MM.1S (cell line): ENCODE results near the gene ABHD15.

Experiments used
- DNase-seq: peaks from one replicate; pipeline ENCODE4 v3.0.0-alpha.2; 2015
- H2AFZ ChIP-seq: fragments of 300-600 bp; sonication (generic); 2 replicates; pipeline ENCODE4 v1.6.0; 2016; ENCODE audit warnings: antibody characterized with exemption, low read length
- H3F3A ChIP-seq: fragments of 300-600 bp; sonication (generic); 2 replicates; pipeline ENCODE4 v1.6.1; 2016; ENCODE audit warnings: mild to moderate bottlenecking, antibody characterized with exemption, low read length, moderate library complexity, mixed read lengths; ENCODE audit not compliant: insufficient read depth
- H3K27ac ChIP-seq: fragments of 300-600 bp; sonication (generic); 2 replicates; pipeline ENCODE4 v1.5.1; 2016; ENCODE audit warnings: mild to moderate bottlenecking, low read length
- H3K27me3 ChIP-seq: fragments of 300-600 bp; sonication (generic); replicated peaks from 2 replicates; pipeline ENCODE4 v1.6.0; 2016; ENCODE audit warnings: low read length; ENCODE audit not compliant: insufficient read depth
- H3K36me3 ChIP-seq: fragments of 300-600 bp; sonication (generic); replicated peaks from 2 replicates; pipeline ENCODE4 v1.6.1; 2016; ENCODE audit warnings: mild to moderate bottlenecking, low read length, mixed read lengths; ENCODE audit not compliant: insufficient read depth
- H3K4me1 ChIP-seq: fragments of 300-600 bp; sonication (generic); 2 replicates; pipeline ENCODE4 v1.6.1; 2016; ENCODE audit warnings: low read length, mixed read lengths
- H3K4me2 ChIP-seq: fragments of 300-600 bp; sonication (generic); 2 replicates; pipeline ENCODE4 v1.6.0; 2016; ENCODE audit warnings: low read depth, low read length
- H3K4me3 ChIP-seq: fragments of 300-600 bp; sonication (generic); 2 replicates; pipeline ENCODE4 v1.5.1; 2016; ENCODE audit warnings: low read length, mixed read lengths
- H3K79me2 ChIP-seq: fragments of 300-600 bp; sonication (generic); 2 replicates; pipeline ENCODE4 v1.6.1; 2016; ENCODE audit warnings: mixed run types, low read length, mixed read lengths
- H3K9ac ChIP-seq: fragments of 300-600 bp; sonication (generic); 2 replicates; pipeline ENCODE4 v1.6.1; 2016; ENCODE audit warnings: low read length, mixed read lengths
- H3K9me2 ChIP-seq: fragments of 300-600 bp; sonication (generic); replicated peaks from 2 replicates; pipeline ENCODE4 v1.6.1; 2016; ENCODE audit warnings: mild to moderate bottlenecking, low read length, mixed read lengths; ENCODE audit not compliant: insufficient read depth
- H3K9me3 ChIP-seq: fragments of 300-600 bp; sonication (generic); replicated peaks from 2 replicates; pipeline ENCODE4 v1.6.1; 2016; ENCODE audit warnings: mild to moderate bottlenecking, low read length, mixed read lengths; ENCODE audit not compliant: insufficient read depth
- H4K20me1 ChIP-seq: fragments of 300-600 bp; sonication (generic); 2 replicates; pipeline ENCODE4 v1.6.1; 2016; ENCODE audit warnings: mild to moderate bottlenecking, low read length, moderate library complexity, mixed read lengths; ENCODE audit not compliant: insufficient read depth
- EZH2 ChIP-seq: fragments of 300-600 bp; sonication (generic); optimal IDR thresholded peaks from 2 replicates; pipeline ENCODE3; 2017; ENCODE audit warnings: low read depth, mild to moderate bottlenecking, antibody characterized with exemption, low read length, mixed read lengths
- EZH2phosphoT487 ChIP-seq: fragments of 300-600 bp; sonication (generic); IDR thresholded peaks from 2 replicates; pipeline ENCODE4 v1.6.1; 2018; ENCODE audit warnings: antibody characterized with exemption, low read length
- TF ChIP-seq, protein P1 (sequence below): fragments of 300-600 bp; sonication (generic); IDR thresholded peaks from 2 replicates; pipeline ENCODE4 v1.5.1; 2016; ENCODE audit warnings: antibody characterized with exemption, low read length, mixed read lengths

ABHD15 gene

DNA sequence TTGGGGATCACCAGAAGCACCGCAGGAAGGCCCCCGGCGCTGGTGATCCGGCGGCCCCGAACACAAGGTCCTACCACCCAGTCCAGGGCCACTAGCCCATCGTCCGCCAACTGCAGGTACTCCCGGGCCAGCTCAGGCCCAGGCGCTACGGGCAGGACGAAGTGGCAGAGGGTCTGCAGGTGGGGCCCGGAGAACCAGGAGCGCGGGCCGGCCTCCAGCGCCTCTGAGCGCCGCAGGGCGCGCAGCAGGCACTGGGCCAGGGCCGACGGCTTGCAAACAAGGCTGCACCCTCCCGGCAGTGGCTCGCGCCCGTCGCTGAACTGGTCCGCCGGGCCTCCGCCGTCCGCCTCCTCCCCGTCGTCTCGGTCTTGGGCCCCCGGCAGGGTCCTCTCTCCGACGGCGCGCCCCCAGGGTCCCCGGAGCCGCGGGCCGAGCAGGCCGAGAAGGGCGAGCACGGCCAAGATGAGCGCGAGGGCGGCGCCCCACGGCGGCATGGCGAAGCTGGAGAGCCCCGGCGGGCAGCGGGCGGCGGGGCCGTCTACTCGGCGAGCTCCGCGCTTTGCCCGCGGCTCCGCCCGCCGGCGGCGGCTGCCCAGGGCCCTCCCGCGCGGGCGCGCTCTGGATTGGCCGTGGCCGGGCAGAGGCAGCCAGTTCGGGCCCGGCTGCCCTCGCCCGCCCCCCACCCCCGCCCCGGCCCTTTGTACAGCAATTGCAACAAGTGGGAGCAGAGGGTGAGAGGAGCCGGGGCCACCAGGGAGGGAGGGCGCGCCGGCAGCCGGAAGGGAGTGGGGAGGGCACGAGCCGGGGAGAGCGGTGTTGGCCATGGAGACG is at the start of gene ABHD15:
ABHD15 (minus strand) TSS at position 565 of the 831 bp plus-strand sequence; CDS start at position 494, 71 bp downstream.
- H3K9me3 ChIP-seq: no peaks in the 10 kb centered on the region
- DNase-seq: peak; percentile 75
- peaks cover 11% of the 10 kb centered on the region for H3K4me1 ChIP-seq
- H3K27ac ChIP-seq: peak within 1 kb of the TSS; percentile 75; the same call in 1 of the 2 replicates
- no peaks in the 10 kb centered on the region for H3K36me3 ChIP-seq
- TF ChIP-seq EZH2: no peak
- no peak for TF ChIP-seq EZH2phosphoT487
- TF ChIP-seq, protein P1, sequence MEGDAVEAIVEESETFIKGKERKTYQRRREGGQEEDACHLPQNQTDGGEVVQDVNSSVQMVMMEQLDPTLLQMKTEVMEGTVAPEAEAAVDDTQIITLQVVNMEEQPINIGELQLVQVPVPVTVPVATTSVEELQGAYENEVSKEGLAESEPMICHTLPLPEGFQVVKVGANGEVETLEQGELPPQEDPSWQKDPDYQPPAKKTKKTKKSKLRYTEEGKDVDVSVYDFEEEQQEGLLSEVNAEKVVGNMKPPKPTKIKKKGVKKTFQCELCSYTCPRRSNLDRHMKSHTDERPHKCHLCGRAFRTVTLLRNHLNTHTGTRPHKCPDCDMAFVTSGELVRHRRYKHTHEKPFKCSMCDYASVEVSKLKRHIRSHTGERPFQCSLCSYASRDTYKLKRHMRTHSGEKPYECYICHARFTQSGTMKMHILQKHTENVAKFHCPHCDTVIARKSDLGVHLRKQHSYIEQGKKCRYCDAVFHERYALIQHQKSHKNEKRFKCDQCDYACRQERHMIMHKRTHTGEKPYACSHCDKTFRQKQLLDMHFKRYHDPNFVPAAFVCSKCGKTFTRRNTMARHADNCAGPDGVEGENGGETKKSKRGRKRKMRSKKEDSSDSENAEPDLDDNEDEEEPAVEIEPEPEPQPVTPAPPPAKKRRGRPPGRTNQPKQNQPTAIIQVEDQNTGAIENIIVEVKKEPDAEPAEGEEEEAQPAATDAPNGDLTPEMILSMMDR: no peak
- peak within 1 kb of the TSS; percentile 82 for H2AFZ ChIP-seq
- H3K79me2 ChIP-seq: peaks cover 14% of the 10 kb centered on the region
- H3K4me3 ChIP-seq: peak within 1 kb of the TSS; percentile 77
- H3K9ac ChIP-seq: peak within 1 kb of the TSS; percentile 72
- H3K4me2 ChIP-seq: peak within 1 kb of the TSS; percentile 99
- no peaks in the 10 kb centered on the region for H4K20me1 ChIP-seq
- H3K27me3 ChIP-seq: no peaks in the 10 kb centered on the region
- no peaks in the 10 kb centered on the region for H3K9me2 ChIP-seq
- peaks cover 34% of the 10 kb centered on the region for H3F3A ChIP-seq

DNA sequence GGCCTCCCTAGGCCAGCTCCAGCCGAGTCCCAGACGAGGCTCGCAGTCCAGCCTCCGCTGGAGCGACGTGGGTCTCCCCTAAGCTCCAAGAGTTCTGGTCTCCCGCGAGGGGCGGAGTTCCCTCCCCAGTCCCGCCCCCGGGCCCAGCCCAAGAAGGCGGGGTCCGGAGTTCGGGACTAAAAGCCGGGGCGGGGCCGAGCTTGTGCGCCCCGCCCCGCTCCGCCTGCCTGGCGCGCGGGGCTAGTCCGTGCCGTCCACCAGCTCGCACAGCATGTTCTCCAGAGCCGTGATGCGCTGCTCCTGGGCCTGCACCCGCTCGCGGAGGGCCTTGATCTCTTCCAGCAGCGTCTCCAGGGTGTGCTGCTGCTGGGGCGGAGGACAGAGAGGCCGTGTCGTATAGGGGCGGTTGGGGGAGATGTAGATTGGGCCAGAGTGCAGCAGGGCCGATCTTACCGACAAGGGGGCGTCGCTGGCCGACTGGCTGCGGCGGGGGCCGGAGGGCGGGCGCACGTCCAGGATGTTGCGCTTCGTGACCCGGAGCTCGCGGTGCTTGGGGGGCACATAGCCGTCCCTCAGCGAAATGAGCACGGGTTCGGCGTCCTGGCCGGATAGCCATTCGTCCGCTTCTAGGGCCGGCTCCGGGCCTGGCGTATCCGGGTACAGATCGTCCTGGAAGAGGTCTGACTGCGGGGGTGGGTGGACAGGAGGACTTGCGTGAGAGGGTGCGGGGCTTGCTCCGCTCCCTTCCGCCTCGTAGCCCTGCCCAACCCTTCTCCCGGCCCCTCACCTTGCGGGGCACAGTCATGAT is 48.9 kb upstream of the ABHD15 start:
- no peak overlapping the region for H3K27ac ChIP-seq

GRCh38 chr17:29615048-29615385 is 48.2 kb upstream of the ABHD15 start:
- peak overlapping the region; percentile 99 for H3K4me2 ChIP-seq
- H3K79me2 ChIP-seq: no peaks in the 10 kb centered on the region
- H3K36me3 ChIP-seq: no peaks in the 10 kb centered on the region
- H3K4me3 ChIP-seq: peak overlapping the region; percentile 46
- no peak overlapping the region for H3K9ac ChIP-seq
- H3K27me3 ChIP-seq: peaks cover 11% of the 10 kb centered on the region
- peaks cover 40% of the 10 kb centered on the region for H3K4me1 ChIP-seq
- no peaks in the 10 kb centered on the region for H4K20me1 ChIP-seq
- no peaks in the 10 kb centered on the region for H3K9me2 ChIP-seq
- no peak for DNase-seq
- H3F3A ChIP-seq: peaks cover 11% of the 10 kb centered on the region; the same call in 1 of the 2 replicates
- no peak overlapping the region for H3K27ac ChIP-seq
- peak overlapping the region; percentile 57 for H2AFZ ChIP-seq
- no peaks in the 10 kb centered on the region for H3K9me3 ChIP-seq
- TF ChIP-seq, protein P1: no peak
- TF ChIP-seq EZH2phosphoT487 (no peak), EZH2 (no peak)

More for the DNA sequence above, 48.9 kb upstream of the ABHD15 start:
- peaks cover 11% of the 10 kb centered on the region for H3K27me3 ChIP-seq
- peaks cover 11% of the 10 kb centered on the region; the same call in 1 of the 2 replicates for H3F3A ChIP-seq
- H3K36me3 ChIP-seq: no peaks in the 10 kb centered on the region
- DNase-seq: peak; percentile 91
- peak overlapping the region; percentile 46 for H3K4me3 ChIP-seq
- H4K20me1 ChIP-seq: no peaks in the 10 kb centered on the region
- no peak overlapping the region; the same call in 1 of the 2 replicates for H3K9ac ChIP-seq
- TF ChIP-seq EZH2: no peak
- TF ChIP-seq, protein P1: no peak
- no peak for TF ChIP-seq EZH2phosphoT487
- H3K9me3 ChIP-seq: no peaks in the 10 kb centered on the region
- no peaks in the 10 kb centered on the region for H3K79me2 ChIP-seq
- H3K4me1 ChIP-seq: peaks cover 40% of the 10 kb centered on the region
- peak overlapping the region; percentile 99 for H3K4me2 ChIP-seq
- H3K9me2 ChIP-seq: no peaks in the 10 kb centered on the region
- H2AFZ ChIP-seq: peak overlapping the region; percentile 57
